GM18867 (cell line): ENCODE measurements around the gene SNPH.
A peak's percentile ranks its signal among the peaks of the same experiment; 100 is the strongest.

ENCODE experiments used
- ATAC-seq: cut with Tn5 transposase; IDR thresholded peaks from one replicate; pipeline ENCODE4 v1.9.1; 2021; ENCODE audit warnings: mild to moderate bottlenecking, moderate library complexity; ENCODE audit not compliant: unreplicated experiment

SNPH gene

GRCh38 chr20:1286267-1287024 lies 20.4 kb downstream of the SNPH start:
- ATAC-seq = no peak

GRCh38 chr20:1287306-1287705 lies 21.2 kb downstream of the SNPH start:
- peak; percentile 47 for ATAC-seq

DNA sequence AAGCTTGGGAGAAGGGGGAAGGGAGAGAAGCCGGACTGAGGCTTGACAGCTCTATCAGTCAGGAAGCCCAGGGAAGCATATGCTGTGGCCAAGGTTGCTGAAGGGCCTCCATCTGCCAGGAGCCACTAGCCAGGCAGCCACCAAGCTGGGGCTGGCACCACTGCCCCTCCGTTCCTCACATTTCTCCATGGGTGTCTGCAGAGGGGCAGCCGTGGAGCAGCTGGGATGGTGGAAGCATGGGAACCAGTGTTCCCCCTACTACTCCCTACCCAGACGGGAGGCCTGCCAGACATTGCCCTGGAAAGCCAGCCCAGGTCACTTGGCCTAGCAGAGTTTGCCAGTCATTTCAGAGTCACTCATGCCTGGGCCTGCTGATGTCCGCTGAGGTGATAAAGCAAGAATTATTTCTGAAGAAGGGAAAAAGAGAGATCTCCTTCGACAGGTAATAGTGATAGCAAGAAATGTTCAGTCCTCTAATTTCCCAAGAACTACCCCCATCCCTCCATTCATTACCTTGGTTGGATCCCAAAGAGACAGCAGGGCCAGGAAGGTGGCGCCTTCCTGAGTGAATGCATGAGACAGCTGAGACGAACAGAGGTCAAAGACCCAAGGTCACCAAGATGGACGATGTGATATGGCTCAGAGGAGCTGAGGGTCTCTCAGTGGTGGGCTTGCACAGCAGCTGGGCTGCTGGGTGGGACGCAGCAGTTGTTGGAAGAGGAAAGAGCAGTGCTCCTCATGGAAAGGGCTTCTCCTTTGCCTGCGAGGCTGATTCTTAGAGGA lies 21.9 kb downstream of the SNPH start:
- ATAC-seq = no peak

GRCh38 chr20:1291191-1291741 lies 25.2 kb downstream of the SNPH start:
- ATAC-seq = no peak

GRCh38 chr20:1292620-1293019 lies 26.5 kb downstream of the SNPH start:
- no peak for ATAC-seq

DNA sequence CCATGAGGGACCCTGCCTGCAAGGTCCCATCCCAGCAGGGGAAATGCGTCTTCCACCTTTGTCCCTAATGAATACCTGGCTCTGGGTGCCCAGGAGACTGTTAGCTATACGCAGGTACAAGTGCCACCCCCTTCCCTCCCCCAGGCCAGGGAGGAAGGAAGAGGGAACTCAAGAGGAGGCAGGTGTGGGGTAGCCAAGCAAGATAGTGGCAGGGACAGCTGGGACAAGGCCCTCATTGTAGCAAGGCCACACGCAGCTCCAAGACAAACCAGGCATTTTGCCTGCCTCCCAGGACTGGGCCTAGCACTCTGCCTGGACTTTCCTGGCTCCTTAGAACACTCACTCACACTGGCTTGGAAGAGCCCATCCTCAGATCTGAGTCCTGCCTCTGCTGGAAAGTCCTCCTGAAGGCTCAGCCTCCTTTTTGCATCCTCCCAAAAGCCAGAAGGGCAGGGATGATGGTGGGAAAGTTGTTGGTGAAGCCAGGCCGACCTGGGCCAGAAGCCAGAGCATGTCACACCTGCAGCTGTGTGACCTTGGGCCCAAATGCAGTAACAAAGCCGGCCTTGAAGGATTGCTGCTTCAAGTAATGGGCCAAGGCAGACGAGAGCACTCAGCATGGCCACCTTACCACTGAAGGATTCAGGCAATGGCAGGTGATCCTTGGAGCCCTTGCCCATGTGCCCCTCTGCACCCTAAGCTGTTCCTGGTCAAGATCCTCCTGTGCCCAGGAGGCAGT lies 27.7 kb downstream of the SNPH start:
- no peak for ATAC-seq

GRCh38 chr20:1294497-1294896 lies 28.4 kb downstream of the SNPH start:
- ATAC-seq = no peak

DNA sequence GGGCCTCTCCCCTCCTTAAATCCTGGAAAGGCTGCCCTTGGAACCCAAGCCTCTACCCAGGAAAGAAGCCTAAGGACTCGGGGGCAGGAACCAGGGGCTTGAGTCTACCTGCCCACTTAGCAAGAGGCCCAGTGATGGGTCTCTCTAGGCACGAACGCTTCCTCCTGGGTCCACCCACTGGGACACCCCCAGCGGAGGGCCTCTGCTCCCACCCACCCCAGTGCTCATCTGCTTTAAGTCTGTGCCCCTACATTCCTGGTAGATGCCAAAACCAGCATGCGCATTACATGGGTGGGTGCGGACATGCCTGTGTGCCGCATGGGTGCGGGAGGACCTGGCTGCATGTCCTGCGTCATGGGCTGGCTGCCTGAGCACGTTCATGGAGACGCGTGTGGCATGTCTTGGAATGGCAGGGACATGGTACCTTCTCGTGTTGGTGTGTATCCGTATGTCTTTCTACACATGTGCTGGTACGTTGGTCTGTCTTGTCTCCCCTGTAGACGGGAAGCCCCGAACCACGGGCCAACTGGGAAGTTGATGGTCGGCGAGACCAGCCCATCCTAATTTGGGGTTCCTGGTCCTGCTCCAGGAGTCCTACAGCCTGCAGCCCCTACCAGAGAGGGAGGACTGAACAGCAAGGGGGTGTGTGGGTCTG lies 29.3 kb downstream of the SNPH start:
- ATAC-seq = no peak

DNA sequence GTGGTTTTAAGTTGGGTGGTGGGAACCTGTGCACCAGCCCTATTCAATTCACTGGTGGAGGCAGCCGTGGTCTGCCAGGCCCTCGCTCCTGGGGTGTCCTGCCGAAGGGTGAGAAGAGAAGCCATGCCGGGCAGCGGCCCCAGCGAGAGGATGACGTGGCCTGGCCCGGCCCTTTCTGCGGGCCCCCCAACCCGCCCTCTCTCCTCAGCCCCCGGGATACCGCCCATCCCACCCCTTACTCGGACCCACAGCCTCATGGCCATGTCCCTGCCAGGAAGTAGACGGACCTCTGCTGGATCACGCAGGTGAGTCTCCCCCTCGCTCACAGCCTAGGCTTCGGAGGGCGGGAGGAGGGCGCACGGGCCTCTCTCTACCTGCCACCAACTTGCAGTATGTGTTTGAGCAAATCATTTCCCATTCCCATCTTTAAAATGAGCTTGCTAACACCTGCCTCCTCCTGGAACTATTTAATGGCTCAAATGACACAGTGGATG lies 30.1 kb downstream of the SNPH start:
- no peak for ATAC-seq

DNA sequence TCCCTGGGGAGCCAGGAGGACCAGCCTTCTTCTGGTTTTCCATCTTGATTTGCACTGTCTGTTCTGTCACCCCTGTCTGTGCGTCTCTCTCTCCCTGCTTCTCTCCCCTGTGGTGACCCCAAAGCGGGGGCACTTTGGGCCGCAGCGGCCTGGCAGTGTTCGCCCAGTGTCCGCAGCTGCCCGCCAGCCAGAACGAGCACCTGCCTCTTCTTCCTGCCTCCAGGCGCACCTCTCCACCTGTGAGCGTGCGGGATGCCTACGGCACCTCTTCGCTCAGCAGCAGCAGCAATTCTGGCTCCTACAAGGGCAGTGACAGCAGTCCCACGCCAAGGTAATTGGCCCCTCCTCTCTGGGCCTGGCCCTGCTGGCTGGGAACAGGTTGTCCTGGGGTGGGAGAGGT lies 30.8 kb downstream of the SNPH start:
- no peak for ATAC-seq

DNA sequence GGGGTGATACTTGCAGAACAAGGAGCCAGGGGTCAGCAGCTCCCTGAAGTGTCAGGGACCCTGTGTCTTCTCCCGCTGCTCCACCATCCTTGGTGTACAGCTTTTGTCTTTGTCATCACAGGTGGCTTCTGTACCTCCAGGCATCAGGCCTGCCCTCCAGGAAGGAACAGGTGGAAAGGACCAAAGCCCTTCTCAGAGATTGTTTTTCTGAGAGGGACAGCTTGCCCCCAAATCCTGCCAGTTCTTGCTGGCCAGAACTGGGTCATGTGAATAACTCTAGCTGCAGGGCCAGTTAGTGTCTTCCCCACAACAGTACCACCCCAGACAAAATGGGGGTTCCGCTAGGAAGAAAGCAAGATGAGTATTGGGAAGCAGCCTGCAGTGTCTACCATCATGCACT lies 31.4 kb downstream of the SNPH start:
- ATAC-seq = no peak

DNA sequence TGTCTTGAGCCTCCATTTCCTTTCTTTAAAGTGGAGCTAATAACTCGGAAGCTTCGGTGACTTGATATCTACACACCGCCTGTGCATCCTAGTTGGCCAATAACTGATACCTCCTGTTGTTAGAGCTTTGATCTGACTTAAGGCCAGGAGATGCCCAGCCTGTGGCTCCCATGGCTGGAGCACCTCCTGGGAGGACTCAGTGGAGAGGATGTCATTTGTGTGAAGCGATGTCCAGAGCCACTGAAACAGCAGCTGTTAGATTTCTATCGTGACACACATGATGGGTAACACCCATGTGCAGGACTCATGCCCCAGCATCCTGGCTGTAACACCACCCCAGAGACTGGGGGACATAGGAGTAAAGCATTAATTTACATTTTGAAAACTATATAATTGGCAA lies 32.1 kb downstream of the SNPH start:
- no peak for ATAC-seq

GRCh38 chr20:1298888-1299511 lies 32.9 kb downstream of the SNPH start:
- ATAC-seq = no peak

GRCh38 chr20:1299522-1299921 lies 33.4 kb downstream of the SNPH start:
- ATAC-seq = no peak

DNA sequence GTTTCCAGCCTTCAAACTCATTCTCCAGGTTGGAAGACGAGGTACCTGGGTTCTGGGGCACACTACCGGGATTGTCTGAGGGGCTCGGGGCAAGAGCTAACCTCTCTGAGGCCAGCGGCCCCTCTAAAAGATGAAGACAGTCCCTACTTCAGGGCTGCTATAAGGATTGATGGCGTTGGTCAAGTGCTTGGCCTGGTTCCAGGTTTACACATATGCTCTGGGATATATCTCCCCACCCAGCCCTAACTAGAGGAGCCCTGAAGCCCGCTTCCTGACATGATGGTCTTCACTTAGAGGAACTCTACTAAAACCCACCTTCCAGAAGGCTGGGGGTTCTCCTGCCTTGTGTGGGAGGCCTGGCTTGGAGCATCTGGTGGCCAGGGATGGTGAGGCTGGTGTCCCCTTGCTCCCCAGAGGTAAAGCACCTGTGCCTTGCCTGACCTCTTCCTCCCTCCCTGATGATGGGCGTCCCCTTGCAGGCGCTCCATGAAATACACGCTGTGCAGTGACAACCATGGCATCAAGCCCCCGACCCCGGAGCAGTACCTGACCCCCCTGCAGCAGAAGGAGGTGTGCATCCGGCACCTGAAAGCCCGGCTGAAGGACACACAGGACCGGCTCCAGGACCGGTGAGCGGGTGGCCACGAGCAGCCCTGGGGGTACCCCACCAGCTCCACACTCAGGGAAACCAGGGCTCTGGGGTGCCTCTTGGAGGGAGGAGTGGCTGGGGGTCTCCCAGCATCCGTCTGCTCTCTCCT lies 34.2 kb downstream of the SNPH start:
- ATAC-seq = no peak

DNA sequence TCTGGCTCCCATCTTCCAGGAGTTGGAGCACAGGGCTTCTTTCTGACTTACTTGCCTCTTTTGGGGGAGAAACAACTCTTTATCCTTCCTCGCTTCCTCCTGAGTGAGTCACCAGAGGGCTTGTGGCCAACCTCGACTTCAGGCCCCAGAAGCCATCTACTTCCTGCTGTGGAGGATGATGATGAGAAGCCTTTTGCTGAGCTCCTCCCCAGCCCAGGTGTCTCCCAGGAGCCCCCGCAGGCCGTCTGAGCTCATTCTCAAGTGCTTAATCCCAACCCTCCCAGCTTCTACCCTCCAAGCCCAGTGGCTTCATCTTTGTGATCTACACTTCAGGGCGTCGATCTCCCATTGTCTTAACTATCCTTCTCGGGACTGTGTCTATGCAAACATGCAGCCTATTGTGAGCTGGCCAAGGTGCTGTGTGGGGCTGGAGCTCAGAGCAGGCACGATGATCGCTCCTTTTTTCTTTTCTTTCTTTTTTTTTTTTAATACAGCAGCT lies 35.0 kb downstream of the SNPH start:
- no peak for ATAC-seq

GRCh38 chr20:1302685-1303541 lies 36.8 kb downstream of the SNPH start:
- no peak for ATAC-seq

DNA sequence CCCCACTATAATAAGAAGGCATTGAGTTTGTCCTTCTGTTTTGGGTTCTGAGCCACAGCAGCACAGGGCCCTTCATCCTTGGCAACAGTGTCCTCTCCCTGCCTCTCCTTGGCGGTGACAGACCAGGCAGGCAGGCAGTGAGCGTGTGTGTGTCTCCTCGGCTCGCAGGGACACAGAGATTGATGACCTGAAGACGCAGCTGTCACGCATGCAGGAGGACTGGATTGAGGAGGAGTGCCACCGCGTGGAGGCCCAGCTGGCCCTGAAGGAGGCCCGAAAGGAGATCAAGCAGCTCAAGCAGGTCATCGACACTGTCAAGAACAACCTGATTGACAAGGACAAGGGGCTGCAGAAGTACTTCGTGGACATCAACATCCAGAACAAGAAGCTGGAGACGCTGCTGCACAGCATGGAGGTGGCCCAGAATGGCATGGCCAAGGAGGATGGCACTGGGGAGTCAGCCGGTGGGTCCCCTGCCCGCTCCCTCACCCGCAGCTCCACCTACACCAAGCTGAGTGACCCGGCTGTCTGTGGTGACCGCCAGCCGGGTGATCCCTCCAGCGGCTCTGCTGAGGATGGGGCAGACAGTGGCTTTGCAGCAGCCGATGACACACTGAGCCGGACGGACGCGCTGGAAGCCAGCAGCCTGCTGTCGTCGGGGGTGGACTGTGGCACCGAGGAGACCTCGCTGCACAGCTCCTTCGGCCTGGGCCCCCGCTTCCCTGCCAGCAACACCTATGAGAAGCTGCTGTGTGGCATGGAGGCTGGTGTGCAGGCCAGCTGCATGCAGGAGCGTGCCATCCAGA lies 38.8 kb downstream of the SNPH start:
- no peak for ATAC-seq
